ENCODE results near the gene PAQR9.

- TF ChIP-seq, protein P1, sequence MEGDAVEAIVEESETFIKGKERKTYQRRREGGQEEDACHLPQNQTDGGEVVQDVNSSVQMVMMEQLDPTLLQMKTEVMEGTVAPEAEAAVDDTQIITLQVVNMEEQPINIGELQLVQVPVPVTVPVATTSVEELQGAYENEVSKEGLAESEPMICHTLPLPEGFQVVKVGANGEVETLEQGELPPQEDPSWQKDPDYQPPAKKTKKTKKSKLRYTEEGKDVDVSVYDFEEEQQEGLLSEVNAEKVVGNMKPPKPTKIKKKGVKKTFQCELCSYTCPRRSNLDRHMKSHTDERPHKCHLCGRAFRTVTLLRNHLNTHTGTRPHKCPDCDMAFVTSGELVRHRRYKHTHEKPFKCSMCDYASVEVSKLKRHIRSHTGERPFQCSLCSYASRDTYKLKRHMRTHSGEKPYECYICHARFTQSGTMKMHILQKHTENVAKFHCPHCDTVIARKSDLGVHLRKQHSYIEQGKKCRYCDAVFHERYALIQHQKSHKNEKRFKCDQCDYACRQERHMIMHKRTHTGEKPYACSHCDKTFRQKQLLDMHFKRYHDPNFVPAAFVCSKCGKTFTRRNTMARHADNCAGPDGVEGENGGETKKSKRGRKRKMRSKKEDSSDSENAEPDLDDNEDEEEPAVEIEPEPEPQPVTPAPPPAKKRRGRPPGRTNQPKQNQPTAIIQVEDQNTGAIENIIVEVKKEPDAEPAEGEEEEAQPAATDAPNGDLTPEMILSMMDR (IDR thresholded peaks at IDR 0.05; ENCODE audit: low read length), result no peak
- no peak for TF ChIP-seq EZH2 (IDR thresholded peaks at IDR 0.05; ENCODE audit: borderline replicate concordance, low read length)
Measured at GRCh38 chr3:143004823-143005222, 41.3 kb upstream of the PAQR9 start.
